ENCODE results near the gene STRADA.

Gene STRADA

DNA sequence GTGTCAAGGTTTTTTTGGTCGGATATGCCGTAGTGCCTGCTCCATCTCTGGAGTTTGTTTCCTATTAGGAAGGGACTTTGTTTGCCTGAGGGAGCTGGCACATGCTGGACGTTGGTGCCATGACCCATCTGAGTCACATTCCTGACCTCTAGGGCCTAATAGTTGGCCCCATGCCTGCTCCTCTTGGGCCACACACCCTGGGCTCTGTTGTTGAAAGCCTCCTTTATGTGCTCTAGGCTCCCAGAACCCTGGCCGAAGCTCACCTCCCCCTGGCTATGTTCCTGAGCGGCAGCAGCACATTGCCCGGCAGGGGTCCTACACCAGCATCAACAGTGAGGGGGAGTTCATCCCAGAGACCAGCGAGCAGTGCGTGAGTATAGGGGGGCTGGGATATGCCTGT is 60.1 kb downstream of the STRADA start:
- DNase-seq, result no peak

- DNase-seq, result no peak
These were observed 60.9 kb downstream of the STRADA start for GRCh38 chr17:63680700-63681099.

GRCh38 chr17:63679214-63679613 is 62.4 kb downstream of the STRADA start:
- no peak for DNase-seq

- no peak for DNase-seq
These were observed 65.0 kb downstream of the STRADA start for GRCh38 chr17:63676584-63676983.

DNA sequence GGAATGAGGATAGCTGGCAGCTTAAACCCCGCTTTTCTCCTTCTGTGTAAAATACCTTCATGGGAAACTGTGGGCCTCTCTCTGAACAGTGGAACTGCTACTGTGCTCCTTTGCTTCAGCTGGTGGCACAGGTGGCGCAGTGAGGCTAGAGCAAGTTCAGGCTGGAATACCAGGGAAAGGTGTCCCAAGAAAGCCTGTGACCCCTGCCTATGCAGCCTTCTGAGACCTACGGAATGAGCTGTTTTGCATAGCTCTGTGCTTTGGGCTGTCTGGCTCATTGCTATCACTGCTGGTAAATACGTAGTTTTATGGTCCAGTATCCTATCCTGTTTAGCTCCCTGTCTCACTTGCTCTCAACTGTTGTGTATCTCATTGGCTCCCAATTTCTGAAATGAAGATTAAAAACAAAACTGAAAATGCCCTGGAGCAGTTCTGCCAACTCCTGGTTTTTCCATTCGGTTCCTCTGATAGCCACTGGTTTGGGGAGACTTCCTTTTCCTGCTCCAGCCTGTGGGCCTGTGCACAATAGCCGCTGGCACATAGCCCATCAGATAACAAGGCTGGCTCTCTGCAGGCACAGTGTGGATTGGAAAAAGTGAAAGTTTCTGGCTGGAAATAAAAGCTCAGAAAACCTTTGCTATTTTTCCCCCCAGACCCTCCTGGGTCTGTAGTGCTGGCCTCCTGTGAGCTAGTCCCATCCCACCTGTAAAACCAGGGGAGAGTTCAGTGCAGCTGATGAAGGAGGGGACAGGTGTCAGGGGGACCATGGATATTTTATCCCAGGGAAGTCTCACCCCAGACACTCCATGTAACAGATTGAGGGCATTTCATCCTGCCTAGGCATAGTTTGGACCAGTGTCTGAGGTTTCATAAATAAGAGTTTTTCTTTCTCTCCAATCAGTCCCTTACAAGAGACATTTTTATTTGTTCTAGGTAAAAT is 65.7 kb downstream of the STRADA start:
- DNase-seq, result peak; percentile 94

DNA sequence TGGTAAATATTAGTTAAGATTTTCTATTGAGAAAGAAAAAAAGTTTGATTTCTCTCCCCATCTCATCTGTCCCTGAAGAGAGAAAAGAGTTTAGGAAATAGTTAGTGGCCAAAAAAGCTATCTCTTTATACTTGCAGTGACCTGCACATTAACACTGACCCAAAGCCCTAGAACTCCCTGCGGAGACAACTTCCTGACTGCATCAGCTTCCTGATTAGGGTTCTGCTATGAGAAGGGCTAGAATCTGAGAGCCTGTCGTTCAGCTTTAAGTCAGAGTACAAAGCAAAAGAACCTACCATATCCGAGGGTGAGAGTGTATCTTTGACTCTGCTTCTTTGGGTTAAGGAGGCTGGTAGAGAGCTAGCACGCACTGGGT is 66.4 kb downstream of the STRADA start:
- peak; percentile 21 for DNase-seq

DNA sequence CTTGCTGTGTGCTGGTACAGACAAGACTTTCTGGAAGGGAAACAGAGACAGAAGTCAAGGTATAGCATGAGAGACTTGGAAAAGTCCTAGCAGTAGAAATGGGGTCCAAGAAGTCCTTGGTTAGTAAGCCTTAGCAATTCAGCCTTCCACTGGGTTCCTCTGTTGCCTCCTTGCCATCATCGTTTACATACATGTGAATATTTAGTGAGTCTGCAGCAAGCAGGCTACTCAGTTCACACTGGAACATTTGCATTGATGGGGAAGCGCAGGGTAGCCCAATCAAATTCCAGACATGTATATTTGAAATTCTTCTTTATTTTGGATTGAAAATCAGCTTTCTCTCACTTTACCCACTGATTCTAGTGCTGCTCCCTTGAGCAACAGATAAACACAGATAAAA is 68.7 kb downstream of the STRADA start:
- no peak for DNase-seq

DNA sequence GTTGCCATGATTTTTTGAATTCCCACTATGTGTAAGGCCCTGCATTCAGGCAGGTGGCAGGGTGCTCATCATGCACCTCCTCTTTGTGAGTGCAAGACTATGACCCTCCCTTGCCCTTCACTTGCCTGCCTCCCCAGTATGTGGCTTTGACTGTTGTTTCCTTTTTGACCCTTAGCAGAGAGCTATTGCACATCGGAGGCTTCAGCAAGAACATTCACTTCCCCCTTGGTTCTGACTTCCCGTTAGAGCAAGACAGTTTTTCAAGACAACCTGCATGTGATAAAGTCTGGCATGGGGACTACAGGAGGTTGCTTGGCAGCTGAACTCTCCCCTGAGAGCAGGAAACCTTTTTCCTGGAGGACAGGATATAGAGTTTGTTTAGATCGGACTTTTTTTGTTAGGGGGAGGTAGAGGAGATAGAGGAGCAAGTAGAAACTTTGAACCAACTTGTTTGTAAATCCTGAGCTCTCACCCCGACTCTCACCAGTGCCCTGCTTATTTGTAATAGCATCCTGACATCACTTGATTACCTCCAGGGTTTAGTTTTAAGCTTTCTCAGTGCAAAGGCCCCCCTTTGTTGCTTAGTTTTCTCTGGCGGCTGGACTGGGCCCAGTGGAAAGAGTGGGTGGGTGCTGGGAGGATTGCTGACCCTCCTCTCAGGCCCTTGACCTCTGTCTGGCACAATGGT is 75.9 kb downstream of the STRADA start:
- DNase-seq, result no peak

GRCh38 chr17:63659850-63660249 is 81.7 kb downstream of the STRADA start:
- no peak for DNase-seq

DNA sequence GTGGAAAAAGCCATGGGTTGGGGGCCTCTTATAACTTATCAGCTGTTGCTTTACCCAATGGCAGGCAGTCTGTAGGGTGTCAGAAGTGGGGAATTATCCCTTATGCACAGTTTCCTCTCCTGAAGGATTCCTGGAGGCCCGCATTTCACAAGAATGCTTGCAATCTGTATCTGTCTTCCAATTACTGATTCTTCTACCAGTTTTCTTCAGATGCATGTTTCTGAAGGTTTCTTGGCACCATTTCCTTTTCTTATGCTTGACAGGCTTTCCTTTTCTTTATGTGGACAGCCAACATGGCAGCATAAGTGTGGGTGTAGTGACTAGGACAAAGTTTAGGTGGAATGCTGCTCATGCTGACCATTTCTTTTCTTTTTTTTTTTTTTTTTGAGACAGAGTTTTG is 83.2 kb downstream of the STRADA start:
- no peak for DNase-seq

DNA sequence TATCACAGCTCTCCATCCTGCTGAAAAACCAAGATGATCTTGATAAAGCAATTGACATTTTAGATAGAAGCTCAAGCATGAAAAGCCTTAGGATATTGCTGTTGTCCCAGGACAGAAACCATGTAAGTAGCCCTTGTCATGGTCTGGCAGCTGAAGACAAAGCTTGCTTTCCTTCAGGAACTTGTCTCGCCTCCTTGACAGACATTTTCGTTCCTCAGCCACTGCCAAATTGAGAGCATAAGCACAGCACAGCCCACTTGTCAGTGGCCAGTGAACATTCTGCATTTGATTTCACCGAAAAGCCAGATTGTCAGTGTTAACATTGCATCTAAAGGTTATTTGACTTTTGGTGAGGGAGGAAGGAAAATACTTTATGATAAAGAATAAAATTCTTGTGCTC is 83.8 kb downstream of the STRADA start:
- no peak for DNase-seq

DNA sequence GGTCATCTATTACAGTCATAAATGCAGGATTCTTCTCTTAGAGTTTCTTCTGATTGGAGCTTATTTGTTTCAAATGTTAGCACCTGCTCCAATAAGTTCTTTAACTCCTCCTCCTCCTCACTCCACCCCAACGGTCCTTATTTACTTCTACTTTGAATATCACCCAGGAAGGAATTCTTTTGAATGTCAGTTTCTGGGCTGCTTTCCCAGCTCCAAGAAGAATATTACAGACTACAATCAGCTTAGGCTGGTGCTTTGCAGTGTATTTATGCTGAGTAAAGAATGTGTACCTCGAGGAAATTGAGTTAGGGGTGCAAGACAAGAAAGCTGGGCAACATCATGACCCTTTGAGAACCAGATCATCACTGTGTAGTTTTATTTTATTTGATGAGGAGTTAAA is 88.5 kb downstream of the STRADA start:
- DNase-seq, result no peak

Data from EL (cell line).